HG03025 (cell line): ENCODE results near the gene TXNDC11.

Experiments
- ATAC-seq: cut with Tn5 transposase; IDR thresholded peaks from one replicate; pipeline ENCODE4 v1.9.1; 2021; ENCODE audit warnings: mild to moderate bottlenecking, moderate library complexity; ENCODE audit not compliant: unreplicated experiment, low FRiP score

Gene TXNDC11

GRCh38 chr16:11662582-11662981 is 80.1 kb downstream of the TXNDC11 start:
- no peak for ATAC-seq

- no peak for ATAC-seq
These were observed 82.1 kb downstream of the TXNDC11 start for GRCh38 chr16:11660565-11660964.

- ATAC-seq, result no peak
These were observed 83.6 kb downstream of the TXNDC11 start for GRCh38 chr16:11658896-11659708.

GRCh38 chr16:11657556-11657955 is 85.1 kb downstream of the TXNDC11 start:
- ATAC-seq, result no peak

GRCh38 chr16:11655655-11656054 is 87.0 kb downstream of the TXNDC11 start:
- no peak for ATAC-seq

- ATAC-seq, result no peak
These were observed 90.9 kb downstream of the TXNDC11 start for GRCh38 chr16:11651796-11652195.

GRCh38 chr16:11650641-11651591 is 91.7 kb downstream of the TXNDC11 start:
- ATAC-seq, result no peak

- ATAC-seq, result no peak
These were observed 93.4 kb downstream of the TXNDC11 start for GRCh38 chr16:11649276-11649675.

GRCh38 chr16:11642765-11643116 is 99.9 kb downstream of the TXNDC11 start:
- ATAC-seq, result no peak

- ATAC-seq, result no peak
These were observed 101.5 kb downstream of the TXNDC11 start for GRCh38 chr16:11640987-11641817.

- ATAC-seq, result no peak
These were observed 102.4 kb downstream of the TXNDC11 start for GRCh38 chr16:11639925-11640899.

- no peak for ATAC-seq
These were observed 103.6 kb downstream of the TXNDC11 start for GRCh38 chr16:11639008-11639562.

GRCh38 chr16:11638140-11638539 is 104.5 kb downstream of the TXNDC11 start:
- ATAC-seq, result no peak

GRCh38 chr16:11637320-11637719 is 105.3 kb downstream of the TXNDC11 start:
- ATAC-seq, result no peak

GRCh38 chr16:11636172-11636721 is 106.4 kb downstream of the TXNDC11 start:
- ATAC-seq, result no peak

- no peak for ATAC-seq
These were observed 106.9 kb downstream of the TXNDC11 start for GRCh38 chr16:11635679-11636171.

GRCh38 chr16:11635113-11635652 is 107.5 kb downstream of the TXNDC11 start:
- no peak for ATAC-seq

GRCh38 chr16:11634312-11634711 is 108.3 kb downstream of the TXNDC11 start:
- ATAC-seq, result no peak
